ENCODE results near the gene RASSF3.

- TF ChIP-seq, protein P1, sequence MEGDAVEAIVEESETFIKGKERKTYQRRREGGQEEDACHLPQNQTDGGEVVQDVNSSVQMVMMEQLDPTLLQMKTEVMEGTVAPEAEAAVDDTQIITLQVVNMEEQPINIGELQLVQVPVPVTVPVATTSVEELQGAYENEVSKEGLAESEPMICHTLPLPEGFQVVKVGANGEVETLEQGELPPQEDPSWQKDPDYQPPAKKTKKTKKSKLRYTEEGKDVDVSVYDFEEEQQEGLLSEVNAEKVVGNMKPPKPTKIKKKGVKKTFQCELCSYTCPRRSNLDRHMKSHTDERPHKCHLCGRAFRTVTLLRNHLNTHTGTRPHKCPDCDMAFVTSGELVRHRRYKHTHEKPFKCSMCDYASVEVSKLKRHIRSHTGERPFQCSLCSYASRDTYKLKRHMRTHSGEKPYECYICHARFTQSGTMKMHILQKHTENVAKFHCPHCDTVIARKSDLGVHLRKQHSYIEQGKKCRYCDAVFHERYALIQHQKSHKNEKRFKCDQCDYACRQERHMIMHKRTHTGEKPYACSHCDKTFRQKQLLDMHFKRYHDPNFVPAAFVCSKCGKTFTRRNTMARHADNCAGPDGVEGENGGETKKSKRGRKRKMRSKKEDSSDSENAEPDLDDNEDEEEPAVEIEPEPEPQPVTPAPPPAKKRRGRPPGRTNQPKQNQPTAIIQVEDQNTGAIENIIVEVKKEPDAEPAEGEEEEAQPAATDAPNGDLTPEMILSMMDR (IDR thresholded peaks at IDR 0.05), result no peak
- TF ChIP-seq POLR2A (IDR thresholded peaks at IDR 0.05) (no peak), POLR2AphosphoS5 (IDR thresholded peaks at IDR 0.05) (no peak)
Observed at GRCh38 chr12:64679487-64680001, 69.2 kb downstream of the RASSF3 start.
